ENCODE results near the gene CSGALNACT2. TPM values are rescaled to one million over a fixed set of nuclear protein-coding genes. Genes with fewer than 3 reads are reported as not detected.

CSGALNACT2 gene
- total RNA-seq, 1 experiment from 2014 or later, result 22.3 TPM

- Histone ChIP-seq H3K4me3 (ENCODE audit: low read depth in 2 of 2, low read length in 2 of 2) (no peak overlapping the region), H3K27me3 (ENCODE audit: control insufficient read depth, insufficient read depth, low read length) (no peaks in the 10 kb centered on the region), H3K9me3 (ENCODE audit: control insufficient read depth, insufficient read depth, low read depth, low read length) (no peaks in the 10 kb centered on the region), H3K27ac (ENCODE audit: low read length) (no peak overlapping the region), H3K4me1 (ENCODE audit: control insufficient read depth, insufficient read depth, low read length) (peaks cover 8% of the 10 kb centered on the region), H3K36me3 (ENCODE audit: control insufficient read depth, insufficient read depth, low read length) (no peaks in the 10 kb centered on the region)
- TF ChIP-seq CTCF (IDR thresholded peaks at IDR 0.05) (no peak), REST (IDR thresholded peaks at IDR 0.05; ENCODE audit: insufficient read depth in 1 of 2, low read depth in 2 of 2, low read length in 1 of 2) (no peak), SIN3A (IDR thresholded peaks at IDR 0.05; ENCODE audit: borderline replicate concordance, insufficient read depth, low read depth, low read length) (no peak), POLR2AphosphoS5 (IDR thresholded peaks at IDR 0.05; ENCODE audit: low read depth, low read length) (no peak), TCF7L2 (IDR thresholded peaks at IDR 0.05; ENCODE audit: low read depth, low read length) (no peak)
- no TSS peak for BruUV-seq (replicated peaks)
- ATAC-seq (no peak), DNase-seq (ENCODE audit: low read depth, low spot score) (no peak)
- POLR2A ChIA-PET, result no interaction called here
- CTCF ChIA-PET, result no interaction called here
- in situ Hi-C loops (cut with HindIII; ENCODE audit: low pct_unique_long_range_greater_than_20kb, low sequenced_read_pairs), result no loop called here
- intact Hi-C loops (cut with micrococcal nuclease; ENCODE audit: unreplicated experiment), result no loop called here
These were observed 5.1 kb upstream of the CSGALNACT2 start for GRCh38 chr10:43132867-43133787.

- ATAC-seq, result no peak
- peaks cover 9% of the 10 kb centered on the region for H3K4me1 ChIP-seq (ENCODE audit: control insufficient read depth, insufficient read depth, low read length)
These were observed 3.9 kb upstream of the CSGALNACT2 start for GRCh38 chr10:43134126-43134905.

More at GRCh38 chr10:43134126-43134905, 3.9 kb upstream of the CSGALNACT2 start:
- Histone ChIP-seq H3K27me3 (ENCODE audit: control insufficient read depth, insufficient read depth, low read length) (no peaks in the 10 kb centered on the region), H3K36me3 (ENCODE audit: control insufficient read depth, insufficient read depth, low read length) (no peaks in the 10 kb centered on the region), H3K27ac (ENCODE audit: low read length) (no peak overlapping the region), H3K4me3 (ENCODE audit: low read depth in 2 of 2, low read length in 2 of 2) (no peak overlapping the region), H3K9me3 (ENCODE audit: control insufficient read depth, insufficient read depth, low read depth, low read length) (no peaks in the 10 kb centered on the region)
- in situ Hi-C loops (cut with HindIII; ENCODE audit: low pct_unique_long_range_greater_than_20kb, low sequenced_read_pairs) (no loop called here), intact Hi-C loops (cut with micrococcal nuclease; ENCODE audit: unreplicated experiment) (no loop called here)
- DNase-seq (ENCODE audit: low read depth, low spot score), result no peak
- ChIA-PET POLR2A (no interaction called here), CTCF (interaction anchor here (0.6 kb wide), 1 partner anchor 298 kb away, joined by 3 read pairs; no protein-coding TSS in a partner anchor)
- TF ChIP-seq TCF7L2 (IDR thresholded peaks at IDR 0.05; ENCODE audit: low read depth, low read length) (no peak), REST (IDR thresholded peaks at IDR 0.05; ENCODE audit: insufficient read depth in 1 of 2, low read depth in 2 of 2, low read length in 1 of 2) (no peak), POLR2AphosphoS5 (IDR thresholded peaks at IDR 0.05; ENCODE audit: low read depth, low read length) (no peak), SIN3A (IDR thresholded peaks at IDR 0.05; ENCODE audit: borderline replicate concordance, insufficient read depth, low read depth, low read length) (no peak), CTCF (IDR thresholded peaks at IDR 0.05) (no peak)
- no TSS peak for BruUV-seq (replicated peaks)

Measured in Panc1 (cell line).